ENCODE data around the gene HSD17B8.
"Not testable (repeated sequence)": the region's sequence is repeated elsewhere in the genome, so short reads cannot be mapped to it uniquely, and the experiment has no call there.

Gene HSD17B8

DNA sequence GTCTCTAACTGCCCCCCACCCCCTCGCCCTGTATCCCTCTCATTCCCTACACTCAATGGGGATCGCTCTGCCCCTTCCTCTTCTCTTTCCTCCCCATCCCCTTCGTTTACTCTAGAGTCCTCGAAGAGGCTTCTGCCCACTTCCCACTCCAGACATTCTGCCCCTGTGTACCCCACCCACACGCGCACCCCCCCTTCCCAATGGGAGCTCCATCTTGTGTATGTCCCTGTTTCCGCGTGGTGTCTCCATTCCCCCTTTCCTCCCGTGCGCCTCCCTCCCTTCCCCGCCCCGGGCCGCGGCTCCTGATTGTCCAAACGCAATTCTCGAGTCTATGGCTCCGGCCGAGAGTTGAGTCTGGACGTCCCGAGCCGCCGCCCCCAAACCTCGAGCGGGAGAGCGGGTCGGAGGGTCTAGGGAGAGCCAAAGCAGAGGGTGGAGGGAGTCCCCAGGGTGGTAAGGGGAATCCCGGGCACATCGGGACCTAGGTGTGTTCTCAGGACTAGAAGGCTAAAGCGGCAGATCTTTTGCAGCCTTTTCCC lies 3.2 kb downstream of the HSD17B8 start:
- DNase-seq = peak; percentile 40

DNA sequence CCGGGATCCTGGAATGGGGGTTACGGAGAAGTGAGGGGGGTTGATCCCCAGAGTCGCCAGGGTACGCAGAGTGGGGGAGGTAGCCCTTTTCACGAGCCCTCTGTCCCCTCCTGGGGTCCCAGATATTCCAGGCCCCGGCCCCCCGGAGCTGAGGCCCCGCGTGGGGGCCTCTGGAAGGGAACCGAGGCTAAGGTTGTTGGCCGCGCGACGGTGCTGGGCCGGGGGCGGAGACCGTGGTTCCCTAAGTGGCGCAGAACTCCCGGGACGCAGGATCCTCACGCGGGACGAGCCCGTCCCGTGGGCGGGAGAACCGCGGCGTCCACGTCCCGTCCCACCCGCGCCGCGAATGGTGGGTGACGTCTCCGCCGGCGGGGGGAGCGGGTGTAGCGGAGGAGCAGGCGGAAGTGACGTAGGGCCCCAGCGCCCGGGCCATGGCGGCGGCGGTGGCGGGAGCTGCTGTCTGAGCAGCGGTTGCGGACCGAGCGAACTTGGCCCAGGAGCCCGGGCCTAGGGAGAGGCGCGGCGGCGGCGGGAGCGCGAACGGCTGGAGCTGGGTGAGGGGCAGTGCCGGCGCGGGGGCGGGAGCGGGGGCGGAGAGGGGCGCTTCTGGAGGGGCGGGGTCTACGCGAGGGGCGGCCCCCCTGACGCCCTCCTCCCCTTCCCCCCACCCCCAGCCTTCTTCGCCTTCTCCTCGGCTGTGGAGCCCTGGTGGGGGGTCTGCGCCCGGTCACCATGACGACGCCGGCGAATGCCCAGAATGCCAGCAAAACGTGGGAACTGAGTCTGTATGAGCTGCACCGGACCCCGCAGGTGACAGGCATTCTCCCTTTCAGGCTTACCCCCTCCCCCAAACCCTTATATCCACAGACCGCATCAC lies 3.9 kb downstream of the HSD17B8 start, which contains the start of gene RING1:
Gene RING1 (plus strand): TSS at position 410 of the 877 bp plus-strand sequence. CDS start 323 bp downstream, at position 733.
- peak; percentile 71 for DNase-seq

DNA sequence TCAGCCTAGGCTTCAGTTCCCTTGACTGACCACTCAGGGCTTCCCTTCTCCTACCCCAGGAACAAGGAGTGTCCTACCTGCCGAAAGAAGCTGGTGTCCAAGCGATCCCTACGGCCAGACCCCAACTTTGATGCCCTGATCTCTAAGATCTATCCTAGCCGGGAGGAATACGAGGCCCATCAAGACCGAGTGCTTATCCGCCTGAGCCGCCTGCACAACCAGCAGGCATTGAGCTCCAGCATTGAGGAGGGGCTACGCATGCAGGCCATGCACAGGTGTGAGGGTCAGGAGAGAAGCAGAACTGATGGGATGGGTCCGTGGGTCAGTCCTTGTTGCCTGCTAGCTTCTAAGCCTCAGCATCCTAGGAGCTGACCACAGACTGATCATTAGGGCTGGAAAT lies 5.4 kb downstream of the HSD17B8 start:
- DNase-seq = no peak

DNA sequence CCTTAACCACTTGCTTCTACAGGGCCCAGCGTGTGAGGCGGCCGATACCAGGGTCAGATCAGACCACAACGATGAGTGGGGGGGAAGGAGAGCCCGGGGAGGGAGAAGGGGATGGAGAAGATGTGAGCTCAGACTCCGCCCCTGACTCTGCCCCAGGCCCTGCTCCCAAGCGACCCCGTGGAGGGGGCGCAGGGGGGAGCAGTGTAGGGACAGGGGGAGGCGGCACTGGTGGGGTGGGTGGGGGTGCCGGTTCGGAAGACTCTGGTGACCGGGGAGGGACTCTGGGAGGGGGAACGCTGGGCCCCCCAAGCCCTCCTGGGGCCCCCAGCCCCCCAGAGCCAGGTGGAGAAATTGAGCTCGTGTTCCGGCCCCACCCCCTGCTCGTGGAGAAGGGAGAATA lies 6.7 kb downstream of the HSD17B8 start:
- DNase-seq = no peak

DNA sequence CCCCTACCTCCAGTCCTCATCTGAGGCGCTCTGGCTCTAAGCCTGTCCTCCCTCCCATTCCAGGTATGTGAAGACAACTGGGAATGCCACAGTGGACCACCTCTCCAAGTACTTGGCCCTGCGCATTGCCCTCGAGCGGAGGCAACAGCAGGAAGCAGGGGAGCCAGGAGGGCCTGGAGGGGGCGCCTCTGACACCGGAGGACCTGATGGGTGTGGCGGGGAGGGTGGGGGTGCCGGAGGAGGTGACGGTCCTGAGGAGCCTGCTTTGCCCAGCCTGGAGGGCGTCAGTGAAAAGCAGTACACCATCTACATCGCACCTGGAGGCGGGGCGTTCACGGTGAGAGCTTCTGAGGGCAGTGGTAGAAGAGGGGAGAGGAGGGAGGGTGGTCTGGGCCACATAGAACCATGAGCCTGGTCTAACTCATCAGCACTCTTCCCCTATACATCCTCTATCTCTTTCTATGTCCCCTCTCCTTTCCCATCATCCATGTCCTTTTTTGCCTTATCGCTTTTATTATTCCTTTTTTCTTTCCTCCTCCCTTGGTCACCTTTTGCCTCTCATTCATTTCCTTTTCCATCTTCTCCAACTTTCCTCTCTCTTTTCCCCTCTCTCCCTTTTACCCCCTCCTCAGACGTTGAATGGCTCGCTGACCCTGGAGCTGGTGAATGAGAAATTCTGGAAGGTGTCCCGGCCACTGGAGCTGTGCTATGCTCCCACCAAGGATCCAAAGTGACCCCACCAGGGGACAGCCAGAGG lies 7.4 kb downstream of the HSD17B8 start:
- DNase-seq = no peak

DNA sequence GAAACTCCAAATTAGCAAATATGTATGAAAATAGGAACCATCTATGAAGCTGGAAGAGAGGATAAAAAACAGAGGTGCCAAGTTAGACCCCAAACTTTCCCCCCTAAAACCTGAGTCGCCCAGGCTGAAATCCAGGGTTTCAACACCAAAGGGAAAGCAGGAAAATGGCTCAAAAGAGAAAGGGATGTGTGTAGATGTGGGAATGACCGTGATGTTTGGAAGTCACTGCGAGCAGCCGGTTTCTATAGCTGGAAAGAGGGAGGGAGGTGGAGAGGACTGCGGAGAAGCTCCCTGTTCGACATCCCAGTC lies 8.4 kb downstream of the HSD17B8 start:
- no peak for DNase-seq

DNA sequence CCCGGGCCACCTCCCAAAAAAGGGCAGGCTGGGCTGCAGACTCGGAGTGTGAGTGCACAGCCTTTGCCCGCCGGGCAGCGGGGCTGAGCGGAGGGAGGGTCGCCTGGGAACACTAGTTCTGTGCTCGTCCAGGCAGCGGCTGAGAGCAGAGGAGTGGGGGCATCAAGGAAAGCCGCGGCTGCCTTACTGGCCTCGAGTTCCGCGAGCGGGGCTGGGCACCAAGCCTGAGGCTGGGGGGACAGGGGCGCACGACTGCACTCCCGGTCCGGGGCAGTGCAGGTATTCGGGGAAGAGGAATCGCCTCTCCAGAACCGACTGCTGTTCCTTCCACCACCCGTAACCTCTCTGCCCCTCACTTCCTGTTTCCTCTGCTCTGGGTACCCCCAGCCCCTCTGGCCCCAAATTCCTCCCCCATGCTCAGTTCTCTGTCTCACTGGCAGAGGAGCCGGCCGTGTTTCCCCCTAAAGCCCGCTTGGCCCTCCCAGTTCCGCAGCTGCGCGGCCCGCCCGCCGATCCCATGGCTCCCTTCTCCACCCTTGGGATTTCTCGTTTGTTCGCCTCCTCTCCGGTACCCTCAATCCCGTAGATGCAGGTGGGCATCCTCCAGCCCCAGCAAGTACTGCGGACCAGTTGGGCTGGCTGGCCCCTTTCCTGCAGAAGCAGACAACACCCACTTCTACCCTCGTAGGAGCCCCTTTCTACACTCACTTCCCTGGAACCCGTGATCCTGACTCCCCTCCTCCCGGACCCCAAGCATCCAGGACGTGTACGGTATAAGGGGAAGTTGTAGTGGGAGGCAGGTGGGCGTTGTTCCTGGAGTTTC lies 8.9 kb downstream of the HSD17B8 start:
- no peak for DNase-seq

DNA sequence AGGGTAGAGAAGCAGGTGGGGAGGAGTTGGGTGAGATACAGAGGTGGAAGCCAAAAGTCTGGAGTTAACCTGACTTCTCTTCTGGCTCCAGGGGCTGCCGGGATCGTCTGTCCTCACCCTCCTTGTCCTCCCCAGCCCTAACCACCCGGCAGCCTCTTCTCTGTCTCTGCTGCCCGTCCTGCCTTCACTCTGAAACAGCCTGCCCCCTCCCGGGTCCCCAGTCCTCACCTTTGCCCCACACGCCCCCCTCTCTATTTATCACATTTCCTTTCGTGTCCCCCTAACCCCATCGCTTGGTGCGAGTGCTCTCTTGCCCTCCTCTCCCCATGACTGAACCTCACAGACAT lies 9.5 kb downstream of the HSD17B8 start:
- no peak for DNase-seq

DNA sequence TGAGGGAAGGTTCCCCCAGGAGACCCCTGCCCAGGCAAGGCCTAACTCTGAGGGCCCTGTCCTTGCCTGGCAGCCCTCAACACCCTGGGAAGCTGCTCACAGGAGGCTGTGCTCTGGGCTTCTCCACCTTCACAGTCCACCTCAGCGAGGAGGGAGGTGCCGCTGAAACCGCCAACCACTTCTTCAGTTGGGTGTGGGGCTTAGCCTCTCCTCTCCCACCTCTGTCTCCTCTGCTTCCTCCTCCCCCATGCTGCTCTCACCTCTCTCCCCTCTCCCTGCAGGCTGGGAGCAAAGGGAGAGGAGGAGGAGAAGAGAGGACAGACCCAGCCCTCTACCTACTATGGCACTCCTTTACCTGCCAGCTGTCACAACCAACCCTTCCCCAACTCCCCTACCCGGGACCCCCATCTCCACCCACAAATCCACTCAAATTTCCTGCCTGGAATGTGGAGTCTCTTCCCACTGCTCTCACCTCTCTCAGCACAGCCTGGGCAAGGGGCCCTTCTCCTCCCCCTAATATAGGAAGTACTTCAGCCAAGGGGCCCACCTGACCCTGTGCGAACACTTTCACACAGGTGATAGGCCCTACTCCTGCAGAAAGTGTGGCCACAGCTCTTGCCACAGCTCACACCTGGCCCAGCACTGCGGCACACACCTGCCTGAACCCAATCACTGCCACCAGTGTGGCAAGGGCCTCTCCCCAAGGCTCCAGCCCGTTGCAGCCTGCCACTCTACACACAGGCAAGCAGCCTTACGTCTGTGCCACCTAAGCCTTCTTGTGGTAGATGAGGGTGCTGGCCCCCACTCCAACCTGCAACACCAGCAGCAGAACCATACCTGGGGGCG lies 11.0 kb downstream of the HSD17B8 start:
- no peak for DNase-seq

DNA sequence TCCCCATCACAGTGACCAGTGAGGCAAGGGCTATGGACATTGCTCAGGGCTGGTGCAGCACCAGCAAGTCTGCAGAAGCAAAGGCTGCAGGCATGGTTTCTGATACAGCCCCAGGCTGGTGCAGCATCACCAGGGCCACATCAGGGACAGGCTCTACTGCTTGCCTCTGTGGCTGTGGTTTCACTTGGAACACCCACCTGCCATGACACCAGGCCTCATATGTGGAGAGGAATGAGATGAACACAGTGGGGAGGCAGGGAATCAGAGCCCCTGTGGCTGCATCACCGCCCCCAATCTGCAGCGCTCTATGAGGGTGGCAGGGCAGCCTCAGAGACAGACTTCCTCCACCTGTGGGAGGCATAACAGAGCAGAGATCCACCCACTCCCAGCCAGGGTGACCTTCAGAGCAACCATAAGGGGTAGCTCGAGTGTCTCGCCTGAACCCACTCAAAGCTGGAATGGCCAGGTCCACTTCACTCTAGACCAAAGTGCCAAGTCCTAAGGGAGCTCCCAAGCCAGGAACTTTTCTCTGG lies 11.7 kb downstream of the HSD17B8 start:
- no peak for DNase-seq

DNA sequence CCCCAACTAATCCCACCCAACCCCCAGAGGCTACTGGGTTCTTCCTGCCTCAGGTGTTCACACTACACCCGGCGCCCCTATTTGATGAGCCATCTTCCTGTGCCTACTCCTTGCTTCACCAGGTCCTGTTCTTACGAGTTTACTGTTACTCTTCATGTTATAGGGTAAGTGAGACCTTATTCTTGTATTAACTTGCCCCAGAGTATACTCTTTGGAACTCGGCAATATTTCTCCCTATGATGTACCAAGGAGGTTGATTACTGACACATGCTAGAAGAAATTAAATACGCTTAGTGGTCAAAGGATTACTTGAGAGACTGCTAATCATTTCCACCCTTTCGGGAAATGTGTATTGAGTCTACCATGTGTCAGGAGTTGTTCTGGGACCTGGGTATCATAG lies 12.8 kb downstream of the HSD17B8 start:
- no peak for DNase-seq

DNA sequence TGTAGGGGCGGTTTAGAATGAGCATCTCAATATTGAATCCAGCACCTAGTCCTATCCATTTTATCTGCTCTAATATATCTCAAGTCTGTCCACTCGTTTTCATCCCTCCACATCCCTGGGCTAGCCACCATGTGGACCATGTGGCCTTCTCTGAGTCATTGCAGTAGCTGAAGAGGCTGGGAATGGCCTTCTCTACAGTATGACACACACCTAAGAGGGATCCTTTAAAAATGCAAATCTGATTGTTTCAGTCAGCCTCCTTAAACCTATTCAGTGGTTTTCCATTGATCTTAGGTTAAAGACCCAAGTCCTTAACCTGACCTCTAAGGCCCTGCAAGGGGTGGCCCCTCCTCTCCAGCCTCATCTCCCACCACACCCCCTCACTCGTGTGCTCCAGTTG lies 13.2 kb downstream of the HSD17B8 start:
- no peak for DNase-seq

DNA sequence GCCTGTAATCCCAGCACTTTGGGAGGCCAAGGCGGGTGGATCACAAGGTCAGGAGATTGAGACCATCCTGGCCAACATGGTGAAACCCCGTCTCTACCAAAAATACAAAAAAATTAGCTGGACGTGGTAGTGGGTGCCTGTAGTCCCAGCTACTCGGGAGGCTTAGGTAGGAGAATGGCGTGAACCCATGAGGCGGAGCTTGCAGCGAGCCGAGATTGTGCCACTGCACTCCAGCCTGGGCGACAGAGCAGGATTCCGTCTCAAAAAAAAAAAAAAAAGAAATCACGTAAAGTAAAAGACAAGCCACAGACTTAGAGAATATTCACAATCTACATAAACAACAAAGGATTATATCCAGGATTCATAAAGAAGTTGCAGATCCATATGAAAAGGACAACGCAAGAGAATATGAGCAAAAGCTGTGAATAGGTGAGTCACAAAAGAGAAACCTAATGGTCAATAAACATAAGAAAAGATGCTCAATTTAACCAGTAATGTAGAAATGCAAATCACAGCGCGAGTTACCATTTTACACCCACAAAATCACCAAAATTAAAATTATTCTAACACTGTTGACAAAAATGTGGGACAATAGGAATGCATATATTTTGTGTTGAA lies 22.2 kb downstream of the HSD17B8 start:
- not testable (repeated sequence) for DNase-seq

DNA sequence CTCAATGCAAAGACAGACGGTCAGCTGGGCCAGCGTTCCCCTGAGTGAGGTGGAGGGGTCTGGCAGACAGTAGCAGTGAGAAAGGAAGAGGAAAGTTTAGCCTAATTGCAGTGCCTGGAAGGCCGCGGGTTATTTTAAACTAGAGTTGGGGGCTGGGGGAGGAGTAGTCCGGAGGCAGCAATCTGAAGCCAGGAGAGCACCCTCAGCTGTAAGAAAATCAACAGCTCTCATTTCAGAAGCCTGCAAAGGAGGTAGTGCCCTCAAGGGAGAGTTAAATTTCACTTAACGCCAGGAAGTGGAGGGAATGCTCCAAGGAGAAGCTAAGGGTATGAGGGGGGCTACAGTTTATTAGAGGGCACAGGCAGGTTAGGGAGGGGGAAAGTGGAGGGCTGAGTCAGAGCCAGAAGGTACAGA lies 30.8 kb downstream of the HSD17B8 start:
- no peak for DNase-seq

DNA sequence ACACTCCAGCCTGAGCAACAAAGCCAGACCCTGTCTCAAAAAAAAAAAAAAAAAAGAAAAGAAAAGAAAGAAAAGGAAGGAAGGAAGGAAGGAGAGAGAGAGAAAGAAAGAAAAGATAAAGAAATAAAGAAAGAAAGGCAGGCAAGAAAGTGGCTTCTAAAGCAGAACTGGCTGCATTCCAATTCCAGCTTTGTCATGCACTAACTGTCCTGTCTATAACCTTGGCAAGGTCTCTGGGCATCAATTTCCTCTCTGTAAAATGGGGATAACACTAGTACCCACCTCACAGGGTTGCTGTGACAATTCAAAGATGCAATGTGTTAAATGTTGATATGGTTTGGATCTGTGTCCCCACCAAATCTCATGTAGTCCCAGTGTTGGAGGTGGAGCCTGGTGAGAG lies 31.9 kb downstream of the HSD17B8 start:
- no peak for DNase-seq

DNA sequence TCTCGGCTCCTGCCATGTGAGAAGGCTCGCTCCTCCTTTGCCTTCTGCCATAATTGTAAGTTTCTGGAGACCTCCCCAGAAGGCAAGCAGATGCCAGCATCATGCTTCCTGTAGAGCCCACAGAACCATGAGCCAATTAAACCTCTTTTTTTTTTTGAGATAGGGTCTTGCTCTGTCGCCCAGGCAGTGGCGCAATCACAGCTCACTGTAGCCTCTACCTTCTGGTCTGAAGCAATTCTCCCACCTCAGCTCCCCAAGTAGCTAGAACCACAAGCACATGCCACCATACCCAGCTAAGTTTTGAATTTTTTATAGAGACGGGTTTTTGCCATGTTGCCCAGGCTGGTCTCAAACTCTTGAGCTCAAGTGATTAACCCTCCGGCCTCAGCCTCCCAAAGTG lies 32.4 kb downstream of the HSD17B8 start:
- DNase-seq = no peak

DNA sequence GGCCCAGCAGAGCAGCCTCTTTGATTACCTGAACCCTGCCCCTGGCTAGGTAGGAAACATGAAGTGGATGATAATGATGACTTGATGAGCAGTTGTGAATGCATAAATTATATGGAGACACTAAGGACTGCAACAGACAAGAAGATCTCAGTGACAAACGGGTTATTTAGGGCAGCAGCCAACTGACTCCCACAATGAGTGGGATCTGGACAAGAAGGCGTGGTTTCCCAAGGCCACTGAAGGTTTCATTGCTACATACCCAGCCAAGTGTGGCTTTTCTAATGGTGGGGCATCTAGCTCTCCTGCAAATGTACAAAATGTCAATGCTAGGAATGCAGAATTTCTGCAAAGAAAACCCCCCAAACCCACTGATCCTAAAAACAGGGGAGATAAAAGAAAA lies 33.3 kb downstream of the HSD17B8 start:
- DNase-seq = no peak

DNA sequence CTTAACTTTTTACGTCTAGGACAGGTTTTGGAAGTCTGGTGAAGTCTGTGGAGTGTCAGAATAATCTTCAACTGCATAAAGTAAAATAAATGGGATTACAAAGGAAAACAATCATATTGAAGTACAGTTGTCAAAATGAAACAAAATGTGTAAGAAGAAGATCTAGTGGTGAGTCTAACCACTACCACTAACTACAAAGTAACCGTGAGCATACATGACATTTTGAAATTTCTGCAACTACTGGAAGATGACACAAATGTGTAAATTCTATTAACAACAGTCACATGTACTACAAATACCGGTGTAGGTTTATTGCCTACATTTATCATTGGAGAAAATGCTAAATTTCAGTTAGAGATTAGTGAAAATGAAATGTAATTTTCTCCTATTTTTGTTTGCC lies 37.5 kb downstream of the HSD17B8 start:
- no peak for DNase-seq

DNA sequence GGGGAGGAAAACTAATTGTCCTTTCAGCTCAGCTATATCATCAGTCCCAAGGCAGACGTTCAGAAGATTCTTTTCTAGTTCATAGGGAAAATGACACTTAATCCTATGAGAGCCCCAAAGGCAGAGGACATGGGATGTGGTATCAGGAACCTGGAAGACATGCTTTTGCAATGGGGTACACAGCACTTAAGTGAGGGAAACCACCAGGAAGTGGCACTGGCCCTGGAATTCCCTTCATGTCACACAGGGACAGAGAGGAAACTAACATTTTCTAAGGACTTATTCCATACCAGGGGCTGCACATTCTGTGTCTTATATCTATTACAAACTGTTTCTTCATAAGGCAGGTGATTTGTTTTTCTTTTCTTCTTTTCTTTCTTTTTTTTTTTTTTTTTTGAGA lies 39.0 kb downstream of the HSD17B8 start:
- DNase-seq = no peak

DNA sequence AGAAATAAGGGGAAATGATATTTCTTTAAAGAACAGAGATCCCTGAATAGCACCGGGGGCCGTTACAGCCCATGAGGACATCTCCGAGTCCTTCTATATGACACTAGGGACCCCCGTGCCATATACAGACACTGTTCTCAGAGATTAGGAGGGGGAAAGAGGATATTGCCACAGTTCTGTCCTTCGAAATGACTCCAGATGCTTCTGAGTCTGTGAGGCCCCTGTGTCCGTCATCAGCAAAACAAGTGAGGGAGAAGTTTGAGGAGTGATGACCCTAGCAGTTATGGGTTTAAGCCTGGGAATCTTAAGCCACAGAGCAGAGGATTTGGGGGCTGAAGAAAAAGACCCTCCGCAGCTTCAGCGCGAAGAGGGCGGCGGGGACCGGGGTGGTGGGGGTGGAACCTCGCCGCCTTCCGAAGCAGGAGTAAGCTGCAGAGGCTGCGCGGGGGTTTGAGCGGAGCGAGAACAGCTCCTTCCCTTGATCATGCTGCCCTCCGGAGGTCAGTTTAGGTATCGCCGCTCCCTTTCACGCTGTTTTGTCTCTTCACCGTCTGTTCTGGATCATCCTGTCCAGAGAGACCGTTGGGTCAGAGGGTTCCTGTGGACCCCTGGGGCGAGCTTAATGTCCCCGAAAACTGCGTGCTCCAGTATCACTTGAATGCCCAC lies 43.7 kb downstream of the HSD17B8 start:
- DNase-seq = peak; percentile 77

DNA sequence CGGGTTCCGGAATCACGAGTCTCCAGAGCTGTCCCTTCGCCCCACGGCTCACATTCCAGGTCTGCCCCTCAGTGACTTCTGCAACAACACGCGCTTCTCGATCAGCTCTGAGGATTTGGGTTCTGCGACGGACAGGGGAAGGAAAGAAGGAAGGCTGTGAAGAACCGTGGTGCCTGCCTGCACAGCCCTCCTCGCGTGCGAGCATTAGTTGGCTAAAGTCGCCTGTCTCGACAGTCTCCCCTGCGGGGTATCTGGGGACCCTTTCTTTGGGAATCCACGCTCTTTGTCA lies 44.1 kb downstream of the HSD17B8 start:
- DNase-seq = no peak
